Epithelial cell of proximal tubule (primary cell): ENCODE measurements around the gene CNN3. TPM values are rescaled to one million over a fixed set of nuclear protein-coding genes. Genes with fewer than 3 reads are reported as not detected.

Source experiments
- DNase-seq: peaks from one replicate; pipeline ENCODE4 v3.0.0-alpha.2; 2011; ENCODE audit warnings: low read depth
- H3K4me3 ChIP-seq: 2 replicates; pipeline ENCODE4 v1.5.1; 2011; ENCODE audit warnings: low read depth, mild to moderate bottlenecking, low read length
- total RNA-seq: library from RNA; depleted of rRNA; stranded (reverse); fragments of >200 nt; gene quantifications from 2 replicates; pipeline ENCODE4 v1.2.3, GENCODE V29; 2015
- TF ChIP-seq, protein P1 (sequence below): conservative IDR thresholded peaks from 2 replicates; pipeline ENCODE4 v1.5.1; 2012; ENCODE audit warnings: low read depth, mild to moderate bottlenecking, low read length

Gene CNN3
- total RNA-seq, 1 donor from 2014 or later, result 196 TPM

DNA sequence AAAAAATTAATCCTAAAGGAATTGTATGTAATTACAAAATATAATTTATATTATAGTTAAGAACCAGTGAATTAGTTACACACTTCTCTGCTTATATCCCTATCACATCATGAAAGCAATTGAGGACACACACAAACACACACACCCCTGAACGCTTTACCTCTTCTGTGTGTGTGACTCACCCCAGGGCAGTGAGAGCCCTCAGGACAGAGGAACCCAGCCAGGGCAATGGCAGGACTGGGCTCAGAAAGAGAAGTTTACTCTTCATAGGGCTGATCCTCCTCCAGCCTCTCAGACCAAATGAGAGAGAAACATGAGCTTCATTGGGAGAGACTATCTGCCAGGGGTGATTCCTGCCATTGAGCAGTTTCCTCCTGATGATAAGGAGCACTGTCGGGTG is 68.6 kb downstream of the CNN3 start:
- TF ChIP-seq, protein P1, sequence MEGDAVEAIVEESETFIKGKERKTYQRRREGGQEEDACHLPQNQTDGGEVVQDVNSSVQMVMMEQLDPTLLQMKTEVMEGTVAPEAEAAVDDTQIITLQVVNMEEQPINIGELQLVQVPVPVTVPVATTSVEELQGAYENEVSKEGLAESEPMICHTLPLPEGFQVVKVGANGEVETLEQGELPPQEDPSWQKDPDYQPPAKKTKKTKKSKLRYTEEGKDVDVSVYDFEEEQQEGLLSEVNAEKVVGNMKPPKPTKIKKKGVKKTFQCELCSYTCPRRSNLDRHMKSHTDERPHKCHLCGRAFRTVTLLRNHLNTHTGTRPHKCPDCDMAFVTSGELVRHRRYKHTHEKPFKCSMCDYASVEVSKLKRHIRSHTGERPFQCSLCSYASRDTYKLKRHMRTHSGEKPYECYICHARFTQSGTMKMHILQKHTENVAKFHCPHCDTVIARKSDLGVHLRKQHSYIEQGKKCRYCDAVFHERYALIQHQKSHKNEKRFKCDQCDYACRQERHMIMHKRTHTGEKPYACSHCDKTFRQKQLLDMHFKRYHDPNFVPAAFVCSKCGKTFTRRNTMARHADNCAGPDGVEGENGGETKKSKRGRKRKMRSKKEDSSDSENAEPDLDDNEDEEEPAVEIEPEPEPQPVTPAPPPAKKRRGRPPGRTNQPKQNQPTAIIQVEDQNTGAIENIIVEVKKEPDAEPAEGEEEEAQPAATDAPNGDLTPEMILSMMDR, result no peak
- DNase-seq, result no peak
- H3K4me3 ChIP-seq, result no peak overlapping the region

DNA sequence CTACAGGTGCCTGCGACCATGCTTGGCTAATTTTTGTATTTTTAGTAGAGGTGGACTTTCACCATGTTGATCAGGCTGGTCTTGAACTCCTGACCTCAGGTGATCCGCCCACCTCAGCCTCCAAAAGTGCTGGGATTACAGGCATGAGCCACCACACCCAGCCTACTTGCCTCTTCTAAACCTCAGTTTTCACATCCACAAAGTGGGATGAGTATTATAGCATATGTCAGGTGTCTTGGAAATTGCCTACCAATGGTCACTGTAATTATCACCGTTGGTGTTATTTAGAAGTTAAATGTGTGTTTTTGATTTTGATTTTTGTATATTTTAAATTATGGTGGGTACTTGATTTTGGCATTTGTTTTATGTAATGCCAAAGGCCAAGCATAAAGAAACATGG is 70.0 kb downstream of the CNN3 start:
- DNase-seq, result no peak
- TF ChIP-seq, protein P1, result no peak

DNA sequence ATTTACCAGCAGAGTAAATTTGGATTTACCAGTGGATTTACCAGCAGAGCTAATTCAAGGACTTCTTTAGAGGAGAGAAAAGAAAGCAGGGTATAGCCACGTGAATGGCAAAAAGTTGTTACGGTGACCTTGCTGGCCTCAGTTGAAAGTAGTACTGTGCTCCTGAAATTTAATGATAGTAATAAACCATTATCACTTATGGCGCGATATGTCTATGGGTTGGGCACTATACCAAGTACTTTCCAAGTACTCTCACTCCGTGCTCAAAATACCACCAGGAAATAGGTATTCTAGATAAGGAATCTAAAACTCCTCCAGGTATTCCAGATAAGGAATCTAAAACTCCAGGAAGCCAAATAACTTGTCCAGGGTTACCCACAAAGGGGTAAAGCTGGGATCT is 70.9 kb downstream of the CNN3 start:
- TF ChIP-seq, protein P1, result no peak
- no peak for DNase-seq

More for the DNA sequence above, 70.0 kb downstream of the CNN3 start:
- no peak overlapping the region for H3K4me3 ChIP-seq

DNA sequence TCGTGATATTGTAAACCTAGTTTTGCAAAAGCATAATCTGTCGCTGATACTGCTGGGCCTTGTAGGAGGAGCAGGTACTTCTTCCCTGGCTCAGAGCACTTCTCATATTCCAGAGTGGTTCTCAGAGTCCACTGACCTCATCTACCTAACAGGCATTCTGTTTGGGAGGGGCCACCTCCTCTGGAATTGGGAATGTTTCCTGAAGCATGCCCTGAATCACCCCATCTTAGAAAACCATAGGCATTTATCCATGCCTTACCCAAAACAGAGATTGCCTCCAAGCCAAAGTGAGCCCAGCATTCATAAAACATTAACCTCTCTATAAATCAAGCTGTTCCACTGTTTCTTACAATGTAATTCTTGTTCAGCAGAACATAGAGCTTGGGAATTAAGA is 71.6 kb downstream of the CNN3 start:
- DNase-seq, result peak; percentile 66
- H3K4me3 ChIP-seq, result peak overlapping the region; percentile 59
- TF ChIP-seq, protein P1, result no peak

More for the DNA sequence above, 70.9 kb downstream of the CNN3 start:
- no peak overlapping the region for H3K4me3 ChIP-seq

DNA sequence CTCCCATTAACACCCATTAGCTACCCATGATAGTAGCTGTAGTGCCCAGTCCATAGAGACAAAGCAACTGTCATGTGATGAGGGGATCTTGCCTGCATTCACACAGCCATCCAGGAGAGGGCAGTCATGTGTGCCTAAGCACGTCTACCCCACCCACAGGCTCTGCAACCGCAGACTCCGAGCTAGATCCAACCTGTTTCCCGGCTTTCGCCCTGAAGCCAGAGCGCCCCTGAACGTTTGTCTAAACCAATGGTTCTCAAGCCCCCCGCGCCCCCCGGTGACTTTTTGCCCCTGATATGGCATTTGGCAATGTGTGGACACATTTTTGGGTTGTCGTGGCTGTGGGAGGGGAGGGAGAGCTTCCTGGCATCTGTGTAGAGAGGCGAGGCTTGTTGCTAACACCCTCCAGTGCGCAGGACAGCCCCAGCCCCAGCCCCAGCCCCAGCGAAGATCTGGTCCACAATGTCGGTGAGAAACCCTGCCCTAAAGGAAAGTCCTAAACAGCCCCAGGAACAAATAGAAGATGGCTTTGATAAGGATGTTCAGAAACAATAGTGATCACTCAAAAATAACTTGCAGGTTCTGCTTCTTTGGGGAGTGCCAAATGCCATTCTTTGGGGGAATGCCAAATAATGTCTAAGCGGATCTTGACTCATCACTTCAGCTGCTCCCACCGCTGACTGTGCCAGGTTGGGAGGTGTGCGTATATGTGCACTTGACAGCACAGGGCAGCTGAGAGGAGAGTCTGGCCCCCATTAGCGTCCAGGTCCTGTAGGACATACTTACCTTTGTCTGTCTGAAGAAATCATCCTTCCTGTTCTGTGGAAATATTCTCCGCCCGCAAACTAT is 72.2 kb downstream of the CNN3 start:
- TF ChIP-seq, protein P1, result peak; percentile 94
- peak; percentile 82 for DNase-seq
- peak overlapping the region; percentile 59 for H3K4me3 ChIP-seq

DNA sequence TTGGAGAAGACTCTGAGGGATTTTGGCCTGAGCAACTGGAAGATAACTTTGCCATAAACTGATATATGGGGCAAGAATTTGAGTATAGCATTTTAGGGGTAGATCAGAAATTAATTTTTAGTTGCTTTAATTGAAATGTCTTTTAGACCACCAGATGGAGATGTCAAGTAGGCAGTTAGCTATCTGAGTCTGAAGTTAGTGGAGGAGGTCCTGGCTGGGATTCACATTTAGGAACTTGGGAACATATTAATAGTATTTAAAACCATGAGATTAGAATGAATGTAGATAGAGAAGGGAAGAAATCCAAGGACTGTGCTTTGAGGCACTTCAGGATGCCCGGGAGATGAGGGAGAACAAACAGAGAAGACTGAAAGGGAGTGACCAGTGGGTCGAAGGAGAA is 74.1 kb downstream of the CNN3 start:
- DNase-seq, result no peak
- H3K4me3 ChIP-seq, result no peak overlapping the region
- TF ChIP-seq, protein P1, result peak; percentile 18

DNA sequence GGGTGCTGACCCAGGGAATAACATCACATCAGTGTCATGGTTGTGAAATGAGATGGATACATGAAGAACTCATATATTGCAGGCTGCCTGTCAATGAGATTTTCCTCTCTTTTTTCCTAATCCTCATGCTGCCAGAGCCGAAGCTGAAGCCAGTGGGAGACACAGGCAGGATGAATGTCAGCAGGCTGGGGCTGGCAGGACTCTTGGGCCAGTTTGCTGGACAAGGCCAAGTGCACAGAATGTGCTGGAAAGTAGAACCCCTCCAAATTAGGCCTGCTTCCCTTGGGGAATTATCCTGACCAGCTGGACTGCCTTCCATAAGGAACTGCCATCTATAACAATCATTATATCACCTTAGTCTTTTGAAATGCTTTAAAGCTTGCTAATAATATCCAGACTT is 75.3 kb downstream of the CNN3 start:
- DNase-seq, result no peak
- TF ChIP-seq, protein P1, result no peak
- H3K4me3 ChIP-seq, result no peak overlapping the region
